Measurements from ENCODE around the gene NRP2.

DNA sequence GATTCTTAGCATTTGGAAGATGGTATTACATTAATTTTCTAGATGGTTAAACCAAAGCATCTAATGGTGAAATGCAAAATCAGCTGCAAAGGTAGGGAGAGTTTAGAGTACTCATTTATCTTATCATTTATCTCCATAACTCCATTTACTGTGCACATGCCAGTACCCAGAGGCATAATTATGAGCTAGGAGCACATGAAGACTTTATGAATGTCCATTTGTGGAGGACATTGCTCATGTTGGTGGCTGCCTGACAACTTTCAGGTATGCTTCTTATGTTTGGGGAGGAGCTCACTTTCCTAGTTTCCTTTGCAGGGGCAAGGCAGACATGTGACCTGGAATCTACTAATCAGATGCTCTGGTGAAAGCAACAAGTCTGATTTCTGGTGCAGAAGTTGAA, 134.0 kb downstream of the NRP2 start:
- TF ChIP-seq, protein P1, sequence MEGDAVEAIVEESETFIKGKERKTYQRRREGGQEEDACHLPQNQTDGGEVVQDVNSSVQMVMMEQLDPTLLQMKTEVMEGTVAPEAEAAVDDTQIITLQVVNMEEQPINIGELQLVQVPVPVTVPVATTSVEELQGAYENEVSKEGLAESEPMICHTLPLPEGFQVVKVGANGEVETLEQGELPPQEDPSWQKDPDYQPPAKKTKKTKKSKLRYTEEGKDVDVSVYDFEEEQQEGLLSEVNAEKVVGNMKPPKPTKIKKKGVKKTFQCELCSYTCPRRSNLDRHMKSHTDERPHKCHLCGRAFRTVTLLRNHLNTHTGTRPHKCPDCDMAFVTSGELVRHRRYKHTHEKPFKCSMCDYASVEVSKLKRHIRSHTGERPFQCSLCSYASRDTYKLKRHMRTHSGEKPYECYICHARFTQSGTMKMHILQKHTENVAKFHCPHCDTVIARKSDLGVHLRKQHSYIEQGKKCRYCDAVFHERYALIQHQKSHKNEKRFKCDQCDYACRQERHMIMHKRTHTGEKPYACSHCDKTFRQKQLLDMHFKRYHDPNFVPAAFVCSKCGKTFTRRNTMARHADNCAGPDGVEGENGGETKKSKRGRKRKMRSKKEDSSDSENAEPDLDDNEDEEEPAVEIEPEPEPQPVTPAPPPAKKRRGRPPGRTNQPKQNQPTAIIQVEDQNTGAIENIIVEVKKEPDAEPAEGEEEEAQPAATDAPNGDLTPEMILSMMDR (IDR thresholded peaks at IDR 0.05) = no peak
- no peak for TF ChIP-seq POLR2A (IDR thresholded peaks at IDR 0.05)
